Naive B cell (primary cell): ENCODE data around the gene SLC2A13. TPM values are rescaled to one million over a fixed set of nuclear protein-coding genes. Genes with fewer than 3 reads are reported as not detected.
"Not testable (repeated sequence)": the region's sequence is repeated elsewhere in the genome, so short reads cannot be mapped to it uniquely, and the experiment has no call there.

ENCODE experiments used
- ATAC-seq, 2 donors: fragments of 150-1000 bp; cut with Tn5 transposase; 2 replicates each; pipeline ENCODE4 v1.10.0; 2021; ENCODE audit warnings: low read depth in 2 of 2, mild to moderate bottlenecking in 2 of 2, moderate library complexity in 2 of 2
- DNase-seq: peaks from one replicate; pipeline ENCODE4 v3.0.0; 2022
- H3K27ac Mint-ChIP-seq, 6 donors: one replicate each; pipeline ENCODE4 v1.8.0; 2020 to 2022; ENCODE audit warnings: mild to moderate bottlenecking in 6 of 6, mixed read lengths in 6 of 6, moderate library complexity in 5 of 6, inconsistent platforms in 2 of 6
- H3K27me3 Mint-ChIP-seq, 3 donors: one replicate each; pipeline ENCODE4 v1.8.0; 2021 to 2022; ENCODE audit warnings: mixed read lengths in 3 of 3, mild to moderate bottlenecking in 1 of 3
- H3K36me3 Mint-ChIP-seq, 2 donors: one replicate each; pipeline ENCODE4 v1.8.0; 2020 to 2022; ENCODE audit warnings: mixed read lengths in 2 of 2, inconsistent platforms in 1 of 2, mild to moderate bottlenecking in 1 of 2
- H3K4me1 Mint-ChIP-seq, 3 donors: one replicate each; pipeline ENCODE4 v1.8.0; 2020 to 2022; ENCODE audit warnings: mixed read lengths in 3 of 3, inconsistent platforms in 1 of 3, mild to moderate bottlenecking in 1 of 3, moderate library complexity in 1 of 3
- H3K4me3 Mint-ChIP-seq, 8 donors: one replicate each; pipeline ENCODE4 v1.8.0; 2020 to 2022; ENCODE audit warnings: mild to moderate bottlenecking in 8 of 8, mixed read lengths in 8 of 8, moderate library complexity in 8 of 8, inconsistent platforms in 2 of 8
- H3K9me3 Mint-ChIP-seq, 7 donors: one replicate each; pipeline ENCODE4 v1.8.0; 2020 to 2022; ENCODE audit warnings: mixed read lengths in 7 of 7, mild to moderate bottlenecking in 5 of 7, inconsistent platforms in 2 of 7, moderate library complexity in 1 of 7
- polyA plus RNA-seq, 6 donors: library from polyadenylated mRNA; unstranded; fragments of 300-500 nt; fragmentation: Illumina TruSeq; gene quantifications; one replicate each; pipeline ENCODE4 v1.2.3, GENCODE V29; 2021; ENCODE audit warnings: low read depth in 6 of 6

The SLC2A13 gene
- polyA plus RNA-seq, 6 donors from 2014 or later, result 0.72 to 2.2 (median 1.9) TPM; not detected in 1

DNA sequence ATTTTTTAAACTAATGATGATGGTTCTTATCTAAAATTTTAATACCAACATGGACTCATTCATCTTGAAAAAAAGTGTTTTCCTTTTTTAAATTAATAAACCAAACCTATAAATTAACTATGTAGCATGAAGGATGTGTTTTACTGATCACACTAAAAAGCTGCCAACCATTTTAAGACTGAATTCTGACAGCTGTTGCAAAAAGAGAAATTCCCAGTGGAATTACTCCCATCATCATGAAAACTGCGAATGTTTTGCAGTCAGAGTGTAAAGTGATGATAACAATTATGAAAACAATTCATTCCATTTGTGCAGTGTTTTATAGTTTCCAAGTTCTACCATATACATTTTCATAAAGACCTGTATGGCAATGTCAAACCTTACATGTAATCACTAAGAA lies 232.8 kb downstream of the SLC2A13 start:
- H3K27ac Mint-ChIP-seq, result no peak overlapping the region
- no peaks in the 10 kb centered on the region for H3K27me3 Mint-ChIP-seq
- DNase-seq (no peak), ATAC-seq (no peak)
- H3K4me1 Mint-ChIP-seq, result no peaks in the 10 kb centered on the region
- H3K9me3 Mint-ChIP-seq, result peaks cover 0 to 9% (median 4%) of the 10 kb centered on the region in 7 donors
- no peak overlapping the region for H3K4me3 Mint-ChIP-seq
- peaks cover 3 to 4% of the 10 kb centered on the region in 2 donors for H3K36me3 Mint-ChIP-seq

DNA sequence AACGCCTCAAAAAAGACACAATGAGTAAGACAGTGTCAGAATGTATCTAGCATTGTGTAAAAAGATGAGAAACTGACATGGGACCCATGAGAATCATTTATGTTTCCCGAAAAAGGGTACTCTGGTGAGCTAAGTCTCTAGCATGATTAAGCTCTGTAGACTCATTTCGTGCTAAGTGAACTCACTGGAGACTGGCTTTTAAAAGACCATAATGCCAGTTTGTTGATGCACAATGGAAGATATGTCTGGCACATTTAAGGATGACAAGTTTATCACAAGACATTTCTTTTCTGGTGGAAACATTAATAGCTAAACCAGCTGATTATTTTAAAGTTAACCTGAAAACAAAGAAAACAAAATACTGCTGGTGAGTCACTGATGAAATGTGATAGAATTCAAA lies 233.5 kb downstream of the SLC2A13 start:
- ATAC-seq (no peak), DNase-seq (no peak)
- no peaks in the 10 kb centered on the region for H3K27me3 Mint-ChIP-seq
- peaks cover 0 to 5% (median 0%) of the 10 kb centered on the region in 7 donors for H3K9me3 Mint-ChIP-seq
- no peak overlapping the region for H3K4me3 Mint-ChIP-seq
- H3K4me1 Mint-ChIP-seq, result no peaks in the 10 kb centered on the region
- H3K27ac Mint-ChIP-seq, result no peak overlapping the region
- no peaks in the 10 kb centered on the region for H3K36me3 Mint-ChIP-seq

DNA sequence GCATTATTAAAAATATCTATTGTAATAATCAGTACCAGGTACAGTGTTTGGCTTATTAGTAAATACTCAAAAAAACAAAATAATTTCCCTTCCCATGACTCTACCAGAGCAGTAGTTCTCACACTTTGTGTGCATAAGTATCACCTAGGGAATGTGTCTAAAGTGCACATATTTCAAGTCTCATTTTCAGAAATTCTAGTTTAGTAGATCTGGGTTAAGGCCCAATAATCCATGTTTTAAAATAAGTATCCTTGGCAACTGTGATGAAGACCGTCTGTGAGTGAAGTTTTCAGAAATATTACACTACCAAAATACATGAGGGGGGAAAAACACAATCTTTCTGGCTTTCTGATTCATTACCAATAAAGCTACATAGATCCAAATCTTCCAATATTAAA lies 237.6 kb downstream of the SLC2A13 start:
- no peak for DNase-seq
- H3K4me1 Mint-ChIP-seq, result no peaks in the 10 kb centered on the region
- no peak overlapping the region for H3K4me3 Mint-ChIP-seq
- H3K36me3 Mint-ChIP-seq, result peaks cover 12 to 13% of the 10 kb centered on the region in 2 donors
- ATAC-seq, result no peak
- H3K27me3 Mint-ChIP-seq, result no peaks in the 10 kb centered on the region
- H3K27ac Mint-ChIP-seq, result no peak overlapping the region
- H3K9me3 Mint-ChIP-seq, result peaks cover 2 to 6% (median 4%) of the 10 kb centered on the region in 7 donors

DNA sequence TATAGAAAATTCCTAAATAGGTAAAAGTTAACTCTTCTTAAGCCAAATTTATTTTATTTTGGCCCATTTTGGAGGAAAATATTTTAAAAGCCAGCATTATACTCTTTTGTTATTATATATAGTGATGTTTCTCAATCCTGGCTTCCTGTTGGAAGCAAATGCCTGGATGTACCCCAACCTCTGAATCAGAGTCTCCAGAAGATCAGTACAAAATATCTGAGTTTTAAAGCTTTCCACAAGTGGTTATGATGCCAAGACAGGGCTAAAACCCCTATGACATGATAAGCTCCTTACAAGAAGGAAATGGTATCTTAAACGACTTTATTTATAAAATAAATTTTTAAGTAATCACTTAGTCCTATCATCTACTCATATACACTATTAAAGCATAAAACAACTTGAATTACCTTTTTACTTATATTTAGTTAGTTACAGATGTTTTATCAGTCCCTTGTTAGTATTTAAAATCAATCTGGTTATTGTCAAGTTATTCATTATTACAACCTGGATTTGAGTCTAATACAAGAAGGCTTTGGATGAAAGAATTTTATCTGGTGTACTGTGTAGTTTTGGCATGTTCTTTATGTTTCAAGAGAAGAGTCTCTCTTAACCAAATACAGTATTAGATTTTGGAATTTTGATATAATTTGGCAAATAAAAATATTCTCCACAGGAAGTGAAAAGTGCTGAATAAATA lies 238.1 kb downstream of the SLC2A13 start:
- no peaks in the 10 kb centered on the region for H3K4me1 Mint-ChIP-seq
- peaks cover 12 to 13% of the 10 kb centered on the region in 2 donors for H3K36me3 Mint-ChIP-seq
- H3K27ac Mint-ChIP-seq, result no peak overlapping the region
- H3K27me3 Mint-ChIP-seq, result no peaks in the 10 kb centered on the region
- DNase-seq (no peak), ATAC-seq (no peak)
- peaks cover 2 to 6% (median 4%) of the 10 kb centered on the region in 7 donors for H3K9me3 Mint-ChIP-seq
- no peak overlapping the region for H3K4me3 Mint-ChIP-seq

DNA sequence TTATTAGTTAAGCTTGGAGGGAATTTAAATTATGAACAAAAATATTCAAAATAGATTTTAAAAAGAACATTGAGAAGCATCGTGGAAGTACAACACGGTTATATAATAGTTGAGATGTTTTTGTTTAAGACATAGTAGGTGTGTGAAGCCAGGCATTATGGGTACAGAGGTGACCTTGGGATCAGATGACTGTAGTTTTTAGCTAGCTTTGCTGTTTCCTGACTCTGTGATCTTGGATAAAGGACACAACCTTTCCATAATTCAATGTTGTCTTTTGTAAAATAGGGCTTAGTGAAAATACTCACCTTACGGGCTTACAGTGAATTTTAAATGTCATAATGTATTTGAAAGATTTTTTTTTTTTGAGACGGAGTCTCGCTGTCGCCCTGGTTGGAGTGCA lies 239.7 kb downstream of the SLC2A13 start:
- H3K9me3 Mint-ChIP-seq, result peaks cover 2 to 6% (median 4%) of the 10 kb centered on the region in 7 donors
- no peaks in the 10 kb centered on the region for H3K4me1 Mint-ChIP-seq
- H3K4me3 Mint-ChIP-seq, result no peak overlapping the region
- H3K36me3 Mint-ChIP-seq, result peaks cover 12 to 13% of the 10 kb centered on the region in 2 donors
- no peaks in the 10 kb centered on the region for H3K27me3 Mint-ChIP-seq
- no peak overlapping the region for H3K27ac Mint-ChIP-seq
- ATAC-seq (no peak), DNase-seq (no peak)

DNA sequence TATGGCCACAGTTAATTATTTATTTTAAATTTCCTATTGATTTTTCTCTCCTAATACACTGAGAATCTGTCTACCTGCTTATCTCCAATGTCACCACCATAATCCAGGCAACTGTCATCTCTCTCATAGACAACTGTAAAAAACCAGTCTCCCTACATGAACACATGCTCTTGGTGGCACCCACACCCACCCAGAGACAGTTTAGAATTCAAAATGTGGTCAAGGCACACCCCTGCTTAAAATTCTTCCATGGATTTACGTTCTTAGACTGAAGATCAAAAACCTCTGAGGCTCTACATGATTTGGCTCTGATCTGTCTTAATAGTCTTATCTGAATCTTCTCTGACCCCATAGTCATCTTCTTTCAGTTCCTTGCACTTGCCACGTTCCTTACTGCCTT lies 245.2 kb downstream of the SLC2A13 start:
- no peak for DNase-seq
- peaks cover 0 to 6% (median 4%) of the 10 kb centered on the region in 7 donors for H3K9me3 Mint-ChIP-seq
- H3K27ac Mint-ChIP-seq, result peak overlapping the region in 1 of 6 donors; percentile 6
- H3K4me1 Mint-ChIP-seq, result peaks cover 0 to 5% (median 0%) of the 10 kb centered on the region in 3 donors
- peaks cover 6 to 13% of the 10 kb centered on the region in 2 donors for H3K36me3 Mint-ChIP-seq
- ATAC-seq, result no peak
- no peaks in the 10 kb centered on the region for H3K27me3 Mint-ChIP-seq
- no peak overlapping the region for H3K4me3 Mint-ChIP-seq

DNA sequence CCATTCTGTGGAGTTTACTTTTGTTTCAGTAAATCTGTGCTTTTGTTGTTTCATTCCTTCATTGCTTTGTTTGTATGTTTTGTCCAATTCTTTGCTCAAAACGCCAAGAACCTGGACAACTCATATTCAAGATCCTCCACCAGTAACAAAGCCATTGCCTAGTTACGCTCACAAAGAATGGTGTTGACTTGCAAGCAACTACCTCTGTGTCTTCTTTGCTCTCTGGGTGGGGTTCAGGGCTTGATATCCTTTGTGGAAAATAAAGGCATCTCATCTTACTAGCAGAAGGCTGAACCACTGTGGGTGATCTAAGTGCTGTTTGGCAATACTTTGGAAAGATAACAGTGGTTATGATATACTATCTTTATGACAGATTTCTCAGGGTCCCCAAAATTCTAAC lies 252.9 kb downstream of the SLC2A13 start:
- Mint-ChIP-seq H3K4me1 (peaks cover 0 to 13% (median 2%) of the 10 kb centered on the region in 3 donors), H3K27me3 (no peaks in the 10 kb centered on the region), H3K4me3 (no peak overlapping the region), H3K9me3 (peaks cover 0 to 6% (median 0%) of the 10 kb centered on the region in 7 donors), H3K36me3 (no peaks in the 10 kb centered on the region), H3K27ac (no peak overlapping the region)
- no peak for ATAC-seq
- no peak for DNase-seq

DNA sequence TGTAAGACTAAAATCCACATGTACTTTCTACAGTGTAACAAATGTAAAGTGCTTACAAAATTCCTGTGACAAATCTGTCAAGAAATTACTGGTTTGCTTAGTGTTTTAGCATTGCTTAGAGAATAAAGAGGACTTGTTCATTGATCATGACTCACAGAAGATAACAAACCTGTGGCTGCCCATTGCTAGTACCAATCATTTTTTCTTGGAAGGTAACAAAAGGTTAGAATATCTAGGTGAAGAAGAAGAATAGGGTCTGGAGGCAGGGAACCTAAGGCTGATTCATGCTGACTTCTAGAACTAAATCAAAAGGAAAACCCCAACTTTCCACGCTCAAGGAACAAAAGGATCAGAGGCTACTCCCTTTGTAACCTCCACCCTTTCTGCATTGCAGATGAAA lies 253.5 kb downstream of the SLC2A13 start:
- Mint-ChIP-seq H3K27me3 (no peaks in the 10 kb centered on the region), H3K9me3 (peaks cover 0 to 6% (median 0%) of the 10 kb centered on the region in 7 donors), H3K4me1 (peaks cover 2 to 19% (median 7%) of the 10 kb centered on the region in 3 donors), H3K4me3 (no peak overlapping the region), H3K36me3 (no peaks in the 10 kb centered on the region), H3K27ac (no peak overlapping the region)
- ATAC-seq (no peak), DNase-seq (no peak)

DNA sequence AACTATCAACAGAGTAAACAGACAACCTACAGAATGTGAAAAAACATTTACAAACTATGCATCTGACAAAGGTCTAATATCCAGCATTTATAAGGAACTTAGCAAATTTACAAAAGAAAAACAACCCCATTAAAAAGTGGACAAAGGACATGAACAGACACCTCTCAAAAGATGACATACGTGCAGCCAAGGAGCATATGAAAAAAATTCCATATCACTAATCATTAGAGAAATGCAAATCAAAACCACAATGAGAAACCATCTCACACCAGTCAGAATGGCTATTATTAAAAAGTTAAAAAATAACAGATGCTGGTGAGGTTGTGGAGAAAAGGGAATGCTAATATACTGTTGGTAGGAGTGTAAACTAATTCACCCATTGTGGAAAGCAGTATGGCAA lies 257.7 kb downstream of the SLC2A13 start:
- not testable (repeated sequence) for DNase-seq, H3K27me3 Mint-ChIP-seq, H3K4me3 Mint-ChIP-seq, H3K9me3 Mint-ChIP-seq, H3K36me3 Mint-ChIP-seq, ATAC-seq
- Mint-ChIP-seq H3K4me1 (peaks cover 19 to 42% (median 28%) of the 10 kb centered on the region in 3 donors), H3K27ac (peak overlapping the region in 2 of 6 donors; percentile 4 to 35)

DNA sequence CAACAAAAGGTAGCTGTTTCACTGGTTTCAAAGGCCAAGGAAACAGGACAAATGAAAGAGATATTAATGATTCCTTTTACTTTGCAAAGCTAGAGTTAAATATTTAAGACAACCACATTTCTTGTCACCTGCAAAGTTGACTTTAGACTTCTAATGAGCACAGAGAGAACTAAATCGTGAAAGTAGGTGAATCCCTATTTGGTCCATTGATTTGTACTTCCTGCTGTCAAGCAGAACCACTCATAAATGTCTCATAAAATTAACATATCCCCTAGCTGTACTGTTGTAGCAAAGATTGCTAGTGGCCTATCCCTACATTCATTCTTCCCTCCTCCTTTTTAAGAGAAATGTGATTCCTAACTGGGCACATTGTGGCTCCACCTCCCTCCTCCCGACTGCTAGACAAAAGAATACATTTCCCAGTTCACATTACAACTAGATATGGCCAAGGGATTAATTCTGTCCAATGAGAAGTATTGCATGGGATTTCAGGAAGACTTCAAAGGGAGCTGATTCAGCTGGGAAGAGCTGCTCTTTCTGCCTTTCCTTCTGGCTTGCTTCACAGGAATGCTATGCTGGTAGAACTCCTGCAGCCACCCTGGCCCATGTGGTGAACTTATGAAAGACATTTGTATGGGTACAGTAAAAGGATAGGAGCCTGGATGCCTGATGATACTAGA lies 258.8 kb downstream of the SLC2A13 start:
- Mint-ChIP-seq H3K4me1 (peaks cover 19 to 42% (median 28%) of the 10 kb centered on the region in 3 donors), H3K27ac (peak overlapping the region in 5 of 6 donors; percentile 59 to 90 (median 82)), H3K36me3 (no peaks in the 10 kb centered on the region), H3K27me3 (no peaks in the 10 kb centered on the region), H3K4me3 (peak overlapping the region in 6 of 8 donors; percentile 4 to 78 (median 40)), H3K9me3 (peaks cover 0 to 6% (median 0%) of the 10 kb centered on the region in 7 donors)
- DNase-seq, result peak; percentile 10
- ATAC-seq, result peak; percentile 64 to 71

DNA sequence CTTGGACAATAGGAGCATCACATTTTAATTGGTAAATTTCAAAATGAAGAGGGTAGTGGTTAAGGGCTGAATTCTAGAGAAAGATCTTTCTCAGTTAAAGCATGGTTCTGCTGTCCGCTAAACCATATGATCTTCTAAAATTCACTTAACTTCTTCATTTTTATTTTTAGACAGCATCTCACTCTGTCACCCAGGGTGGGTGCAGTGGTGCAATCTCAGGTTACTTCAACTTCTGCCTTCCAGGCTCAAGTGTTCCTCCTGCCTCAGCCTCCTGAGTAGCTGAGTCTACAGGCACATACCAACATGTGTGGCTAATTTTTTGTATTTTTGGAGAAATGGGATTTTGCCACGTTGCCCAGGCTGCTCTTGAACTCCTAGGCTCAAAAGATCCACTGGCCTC lies 259.6 kb downstream of the SLC2A13 start:
- peak; percentile 86 to 88 for ATAC-seq
- peak overlapping the region in 7 of 8 donors; percentile 4 to 80 (median 41) for H3K4me3 Mint-ChIP-seq
- H3K36me3 Mint-ChIP-seq, result no peaks in the 10 kb centered on the region
- peak overlapping the region; percentile 61 to 90 (median 81) for H3K27ac Mint-ChIP-seq
- peaks cover 0 to 6% (median 0%) of the 10 kb centered on the region in 7 donors for H3K9me3 Mint-ChIP-seq
- H3K4me1 Mint-ChIP-seq, result peaks cover 19 to 42% (median 28%) of the 10 kb centered on the region in 3 donors
- DNase-seq, result peak; percentile 25
- H3K27me3 Mint-ChIP-seq, result no peaks in the 10 kb centered on the region

DNA sequence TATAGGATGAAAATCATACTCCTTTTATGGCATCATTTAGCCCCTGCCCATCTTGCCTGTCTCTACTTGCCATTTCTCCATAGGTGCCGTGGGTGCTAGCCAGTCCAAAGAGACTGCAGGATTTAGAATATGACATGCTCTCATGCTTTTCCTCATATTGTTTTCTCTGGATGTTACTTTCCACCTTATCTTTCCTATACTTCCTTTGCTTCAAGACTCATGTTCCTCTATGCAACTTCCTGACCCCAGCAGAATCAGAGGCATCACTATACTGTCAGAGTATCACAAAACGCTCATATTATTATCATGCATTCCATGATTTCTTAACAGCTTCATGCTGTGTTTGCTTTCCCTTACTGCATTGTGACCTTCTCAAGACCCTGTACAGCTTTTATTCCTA lies 265.5 kb downstream of the SLC2A13 start:
- Mint-ChIP-seq H3K4me3 (no peak overlapping the region), H3K27ac (no peak overlapping the region), H3K4me1 (peaks cover 1 to 3% (median 2%) of the 10 kb centered on the region in 3 donors), H3K9me3 (no peaks in the 10 kb centered on the region), H3K36me3 (no peaks in the 10 kb centered on the region), H3K27me3 (no peaks in the 10 kb centered on the region)
- no peak for DNase-seq
- no peak for ATAC-seq

DNA sequence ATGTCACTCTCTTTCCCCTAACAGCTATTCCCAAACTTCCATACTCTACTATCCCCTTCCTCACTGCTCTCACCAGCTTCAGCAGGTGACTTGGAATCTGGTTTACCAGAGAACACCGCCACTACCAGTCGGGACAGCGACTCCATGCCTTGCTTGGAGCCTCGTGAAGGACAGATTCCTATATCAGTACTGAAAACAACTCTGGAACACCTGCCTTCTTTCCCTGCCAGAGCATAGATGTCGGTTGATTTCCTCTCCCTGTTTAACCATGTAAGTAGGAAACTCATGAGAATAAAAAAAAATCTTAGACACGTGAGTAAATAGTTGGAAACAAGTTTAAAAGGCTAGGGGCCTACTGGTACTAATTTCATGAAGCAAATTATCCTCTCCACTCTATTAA lies 266.8 kb downstream of the SLC2A13 start:
- DNase-seq (no peak), ATAC-seq (no peak)
- Mint-ChIP-seq H3K36me3 (no peaks in the 10 kb centered on the region), H3K27ac (no peak overlapping the region), H3K9me3 (no peaks in the 10 kb centered on the region), H3K27me3 (no peaks in the 10 kb centered on the region), H3K4me1 (no peaks in the 10 kb centered on the region), H3K4me3 (no peak overlapping the region)
